ENCODE results near the gene ZNF432. TPM values are rescaled to one million over a fixed set of nuclear protein-coding genes. Genes with fewer than 3 reads are reported as not detected.

Gene ZNF432
- total and polyA plus RNA-seq, 2 of the 13 experiments (the other 11 are each of a cell fraction or from before 2014, with no cell fraction given): 4.1 to 8.7 TPM

DNA sequence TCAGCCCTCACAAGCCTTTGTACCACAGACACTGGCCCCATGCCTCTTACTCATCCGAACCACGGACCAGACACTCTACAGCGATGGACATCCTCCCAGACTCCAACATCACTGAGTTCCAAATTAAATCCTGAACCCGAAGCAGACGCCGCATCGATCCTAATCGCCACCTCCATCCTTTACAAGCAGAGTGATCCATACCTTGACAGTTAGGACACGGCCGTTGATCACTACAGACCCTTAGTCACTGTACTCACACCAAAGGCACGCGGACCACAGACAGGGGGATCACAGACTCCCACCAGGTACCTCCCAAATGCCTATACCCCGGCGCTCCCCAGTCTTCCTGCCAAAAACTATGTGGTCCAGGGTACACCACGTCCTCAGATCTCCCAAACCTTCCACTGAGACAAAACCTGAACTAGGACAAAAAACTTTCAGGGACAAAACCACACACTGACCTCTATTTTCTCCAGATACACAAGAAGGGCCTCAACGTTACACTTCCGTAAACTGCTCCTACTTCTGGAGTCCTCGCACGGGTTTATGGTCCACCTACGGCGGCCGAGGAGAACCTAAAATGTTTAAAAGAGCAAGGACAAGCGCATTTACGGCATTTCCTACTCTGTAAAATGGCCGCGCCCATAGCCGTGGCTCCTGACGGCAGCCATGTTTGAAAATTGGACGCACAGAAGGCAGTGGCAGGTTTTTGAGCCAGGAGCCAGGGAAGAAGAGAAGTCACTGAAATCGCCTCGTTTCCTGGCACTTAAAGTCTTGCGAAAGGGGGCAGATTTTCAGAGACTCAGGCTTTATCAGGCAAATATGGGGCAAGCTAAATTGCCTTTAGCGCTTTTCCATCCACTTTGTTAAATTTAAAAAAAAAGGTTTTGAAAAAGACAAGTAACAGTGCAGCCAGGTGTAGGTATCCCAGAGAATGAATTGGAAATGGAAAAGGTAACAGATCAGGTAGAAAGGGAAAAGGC lies 62.0 kb downstream of the ZNF432 start, which contains the start of gene ZNF350 (continued):
- TF ChIP-seq, protein P1, sequence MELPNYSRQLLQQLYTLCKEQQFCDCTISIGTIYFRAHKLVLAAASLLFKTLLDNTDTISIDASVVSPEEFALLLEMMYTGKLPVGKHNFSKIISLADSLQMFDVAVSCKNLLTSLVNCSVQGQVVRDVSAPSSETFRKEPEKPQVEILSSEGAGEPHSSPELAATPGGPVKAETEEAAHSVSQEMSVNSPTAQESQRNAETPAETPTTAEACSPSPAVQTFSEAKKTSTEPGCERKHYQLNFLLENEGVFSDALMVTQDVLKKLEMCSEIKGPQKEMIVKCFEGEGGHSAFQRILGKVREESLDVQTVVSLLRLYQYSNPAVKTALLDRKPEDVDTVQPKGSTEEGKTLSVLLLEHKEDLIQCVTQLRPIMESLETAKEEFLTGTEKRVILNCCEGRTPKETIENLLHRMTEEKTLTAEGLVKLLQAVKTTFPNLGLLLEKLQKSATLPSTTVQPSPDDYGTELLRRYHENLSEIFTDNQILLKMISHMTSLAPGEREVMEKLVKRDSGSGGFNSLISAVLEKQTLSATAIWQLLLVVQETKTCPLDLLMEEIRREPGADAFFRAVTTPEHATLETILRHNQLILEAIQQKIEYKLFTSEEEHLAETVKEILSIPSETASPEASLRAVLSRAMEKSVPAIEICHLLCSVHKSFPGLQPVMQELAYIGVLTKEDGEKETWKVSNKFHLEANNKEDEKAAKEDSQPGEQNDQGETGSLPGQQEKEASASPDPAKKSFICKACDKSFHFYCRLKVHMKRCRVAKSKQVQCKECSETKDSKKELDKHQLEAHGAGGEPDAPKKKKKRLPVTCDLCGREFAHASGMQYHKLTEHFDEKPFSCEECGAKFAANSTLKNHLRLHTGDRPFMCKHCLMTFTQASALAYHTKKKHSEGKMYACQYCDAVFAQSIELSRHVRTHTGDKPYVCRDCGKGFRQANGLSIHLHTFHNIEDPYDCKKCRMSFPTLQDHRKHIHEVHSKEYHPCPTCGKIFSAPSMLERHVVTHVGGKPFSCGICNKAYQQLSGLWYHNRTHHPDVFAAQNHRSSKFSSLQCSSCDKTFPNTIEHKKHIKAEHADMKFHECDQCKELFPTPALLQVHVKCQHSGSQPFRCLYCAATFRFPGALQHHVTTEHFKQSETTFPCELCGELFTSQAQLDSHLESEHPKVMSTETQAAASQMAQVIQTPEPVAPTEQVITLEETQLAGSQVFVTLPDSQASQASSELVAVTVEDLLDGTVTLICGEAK (IDR thresholded peaks at IDR 0.05): no peak
- TF ChIP-seq, protein P1 (CRISPR knock-in tag; IDR thresholded peaks at IDR 0.05): no peak; the same call in 1 of the 2 replicates
- peak; percentile 48; the same call in 1 of the 2 replicates for TF ChIP-seq MYC (CRISPR knock-in tag; IDR thresholded peaks at IDR 0.05; ENCODE audit: borderline replicate concordance)
- TF ChIP-seq ZNF3 (CRISPR knock-in tag; IDR thresholded peaks at IDR 0.05): no peak
- no peak for TF ChIP-seq REXO4 (CRISPR knock-in tag; IDR thresholded peaks at IDR 0.05; ENCODE audit: borderline replicate concordance)
- peak; percentile 63 for TF ChIP-seq TEAD3 (CRISPR knock-in tag; optimal IDR thresholded peaks at IDR 0.05; ENCODE audit: borderline replicate concordance)
- TF ChIP-seq ZFP36 (IDR thresholded peaks at IDR 0.05; ENCODE audit: borderline replicate concordance, low read depth, low read length, partially characterized antibody): no peak
- TF ChIP-seq FLYWCH1 (CRISPR knock-in tag; IDR thresholded peaks at IDR 0.05): no peak
- TF ChIP-seq ADNP (CRISPR knock-in tag; IDR thresholded peaks at IDR 0.05): no peak
- peak; percentile 52; the same call in 1 of the 2 replicates for TF ChIP-seq PITX1 (CRISPR knock-in tag; IDR thresholded peaks at IDR 0.05)
- TF ChIP-seq, protein P2, sequence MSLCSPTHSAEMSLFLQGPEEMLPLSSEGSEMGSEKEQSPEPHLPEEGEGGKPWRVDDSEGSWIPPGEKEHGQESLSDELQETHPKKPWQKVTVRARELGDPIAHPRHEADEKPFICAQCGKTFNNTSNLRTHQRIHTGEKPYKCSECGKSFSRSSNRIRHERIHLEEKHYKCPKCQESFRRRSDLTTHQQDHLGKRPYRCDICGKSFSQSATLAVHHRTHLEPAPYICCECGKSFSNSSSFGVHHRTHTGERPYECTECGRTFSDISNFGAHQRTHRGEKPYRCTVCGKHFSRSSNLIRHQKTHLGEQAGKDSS (CRISPR knock-in tag; IDR thresholded peaks at IDR 0.05; ENCODE audit: borderline replicate concordance, low read depth): no peak
- TF ChIP-seq, protein P3, sequence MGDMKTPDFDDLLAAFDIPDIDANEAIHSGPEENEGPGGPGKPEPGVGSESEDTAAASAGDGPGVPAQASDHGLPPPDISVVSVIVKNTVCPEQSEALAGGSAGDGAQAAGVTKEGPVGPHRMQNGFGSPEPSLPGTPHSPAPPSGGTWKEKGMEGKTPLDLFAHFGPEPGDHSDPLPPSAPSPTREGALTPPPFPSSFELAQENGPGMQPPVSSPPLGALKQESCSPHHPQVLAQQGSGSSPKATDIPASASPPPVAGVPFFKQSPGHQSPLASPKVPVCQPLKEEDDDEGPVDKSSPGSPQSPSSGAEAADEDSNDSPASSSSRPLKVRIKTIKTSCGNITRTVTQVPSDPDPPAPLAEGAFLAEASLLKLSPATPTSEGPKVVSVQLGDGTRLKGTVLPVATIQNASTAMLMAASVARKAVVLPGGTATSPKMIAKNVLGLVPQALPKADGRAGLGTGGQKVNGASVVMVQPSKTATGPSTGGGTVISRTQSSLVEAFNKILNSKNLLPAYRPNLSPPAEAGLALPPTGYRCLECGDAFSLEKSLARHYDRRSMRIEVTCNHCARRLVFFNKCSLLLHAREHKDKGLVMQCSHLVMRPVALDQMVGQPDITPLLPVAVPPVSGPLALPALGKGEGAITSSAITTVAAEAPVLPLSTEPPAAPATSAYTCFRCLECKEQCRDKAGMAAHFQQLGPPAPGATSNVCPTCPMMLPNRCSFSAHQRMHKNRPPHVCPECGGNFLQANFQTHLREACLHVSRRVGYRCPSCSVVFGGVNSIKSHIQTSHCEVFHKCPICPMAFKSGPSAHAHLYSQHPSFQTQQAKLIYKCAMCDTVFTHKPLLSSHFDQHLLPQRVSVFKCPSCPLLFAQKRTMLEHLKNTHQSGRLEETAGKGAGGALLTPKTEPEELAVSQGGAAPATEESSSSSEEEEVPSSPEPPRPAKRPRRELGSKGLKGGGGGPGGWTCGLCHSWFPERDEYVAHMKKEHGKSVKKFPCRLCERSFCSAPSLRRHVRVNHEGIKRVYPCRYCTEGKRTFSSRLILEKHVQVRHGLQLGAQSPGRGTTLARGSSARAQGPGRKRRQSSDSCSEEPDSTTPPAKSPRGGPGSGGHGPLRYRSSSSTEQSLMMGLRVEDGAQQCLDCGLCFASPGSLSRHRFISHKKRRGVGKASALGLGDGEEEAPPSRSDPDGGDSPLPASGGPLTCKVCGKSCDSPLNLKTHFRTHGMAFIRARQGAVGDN (CRISPR knock-in tag; IDR thresholded peaks at IDR 0.05): no peak
- peak; percentile 53 for TF ChIP-seq NCOA2 (CRISPR knock-in tag; IDR thresholded peaks at IDR 0.05)
- no peak; the same call in 1 of the 2 replicates for TF ChIP-seq ZSCAN21 (CRISPR knock-in tag; IDR thresholded peaks at IDR 0.05; ENCODE audit: borderline replicate concordance)
- TF ChIP-seq ZNF720 (CRISPR knock-in tag; IDR thresholded peaks at IDR 0.05): no peak
